ENCODE data around the gene VSTM2L. TPM values are rescaled to one million over a fixed set of nuclear protein-coding genes. Genes with fewer than 3 reads are reported as not detected.

Gene VSTM2L
- total and polyA plus RNA-seq, 2 of the 4 experiments (the other 2 are of a cell fraction): 0.18 to 0.19 TPM

DNA sequence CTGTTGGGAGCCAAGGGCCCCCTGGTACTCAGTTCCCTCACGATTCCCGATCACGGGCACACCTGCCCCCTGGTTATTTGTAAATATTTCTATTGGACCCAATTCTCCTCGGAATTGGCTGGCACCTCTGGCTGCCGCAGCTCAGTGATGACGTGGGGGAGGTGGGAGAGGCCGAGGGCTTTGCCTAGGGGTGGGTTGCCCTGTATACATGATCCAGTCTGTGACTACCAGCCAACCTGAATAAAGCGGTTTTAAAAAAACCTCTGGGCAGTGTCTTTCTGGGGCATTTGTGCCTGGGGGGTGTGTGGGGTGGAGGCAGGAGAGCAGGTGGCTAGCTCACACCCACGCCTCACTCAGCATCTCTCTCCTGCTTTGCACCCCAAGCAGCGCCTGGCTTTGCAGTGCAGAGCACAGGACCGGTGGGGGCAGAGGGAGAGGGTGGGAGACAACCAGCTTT lies 42.2 kb downstream of the VSTM2L start:
- no peak overlapping the region for H3K4ac ChIP-seq (ENCODE audit: low read depth, low read length)
- TF ChIP-seq FOS (IDR thresholded peaks at IDR 0.05; ENCODE audit: low read depth, low read length) (no peak), NFE2L2 (IDR thresholded peaks at IDR 0.05; ENCODE audit: low read depth, low read length) (no peak), RAD21 (IDR thresholded peaks at IDR 0.05; ENCODE audit: low read length) (no peak), MAFK (IDR thresholded peaks at IDR 0.05; ENCODE audit: low read depth, low read length) (no peak)
- TF ChIP-seq, protein P1, sequence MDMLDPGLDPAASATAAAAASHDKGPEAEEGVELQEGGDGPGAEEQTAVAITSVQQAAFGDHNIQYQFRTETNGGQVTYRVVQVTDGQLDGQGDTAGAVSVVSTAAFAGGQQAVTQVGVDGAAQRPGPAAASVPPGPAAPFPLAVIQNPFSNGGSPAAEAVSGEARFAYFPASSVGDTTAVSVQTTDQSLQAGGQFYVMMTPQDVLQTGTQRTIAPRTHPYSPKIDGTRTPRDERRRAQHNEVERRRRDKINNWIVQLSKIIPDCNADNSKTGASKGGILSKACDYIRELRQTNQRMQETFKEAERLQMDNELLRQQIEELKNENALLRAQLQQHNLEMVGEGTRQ (IDR thresholded peaks at IDR 0.05; ENCODE audit: low read depth, low read length): no peak
- TF ChIP-seq, protein P2, sequence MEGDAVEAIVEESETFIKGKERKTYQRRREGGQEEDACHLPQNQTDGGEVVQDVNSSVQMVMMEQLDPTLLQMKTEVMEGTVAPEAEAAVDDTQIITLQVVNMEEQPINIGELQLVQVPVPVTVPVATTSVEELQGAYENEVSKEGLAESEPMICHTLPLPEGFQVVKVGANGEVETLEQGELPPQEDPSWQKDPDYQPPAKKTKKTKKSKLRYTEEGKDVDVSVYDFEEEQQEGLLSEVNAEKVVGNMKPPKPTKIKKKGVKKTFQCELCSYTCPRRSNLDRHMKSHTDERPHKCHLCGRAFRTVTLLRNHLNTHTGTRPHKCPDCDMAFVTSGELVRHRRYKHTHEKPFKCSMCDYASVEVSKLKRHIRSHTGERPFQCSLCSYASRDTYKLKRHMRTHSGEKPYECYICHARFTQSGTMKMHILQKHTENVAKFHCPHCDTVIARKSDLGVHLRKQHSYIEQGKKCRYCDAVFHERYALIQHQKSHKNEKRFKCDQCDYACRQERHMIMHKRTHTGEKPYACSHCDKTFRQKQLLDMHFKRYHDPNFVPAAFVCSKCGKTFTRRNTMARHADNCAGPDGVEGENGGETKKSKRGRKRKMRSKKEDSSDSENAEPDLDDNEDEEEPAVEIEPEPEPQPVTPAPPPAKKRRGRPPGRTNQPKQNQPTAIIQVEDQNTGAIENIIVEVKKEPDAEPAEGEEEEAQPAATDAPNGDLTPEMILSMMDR (conservative IDR thresholded peaks at IDR 0.05; ENCODE audit: low read depth, low read length): no peak
- no TSS peak for BruUV-seq (replicated peaks)
- POLR2A ChIA-PET (ENCODE audit: unreplicated experiment): no interaction called here
- no peak overlapping the region for H2AK9ac ChIP-seq (replicated peaks; ENCODE audit: low read depth, low read length, poor library complexity)
- H2AFZ ChIP-seq (replicated peaks; ENCODE audit: low read length, poor library complexity): no peak overlapping the region
- no peak overlapping the region for H3K23ac ChIP-seq (ENCODE audit: low read depth, low read length)
- in situ Hi-C loops (cut with MboI; ENCODE audit: low sequenced_read_pairs): no loop called here
- no peaks in the 10 kb centered on the region for H3K9me1 ChIP-seq (ENCODE audit: insufficient read depth, low read length)
- no peak overlapping the region for H2BK15ac ChIP-seq (ENCODE audit: low read depth, low read length)
- no peaks in the 10 kb centered on the region for H3K79me1 ChIP-seq (ENCODE audit: low read depth in 1 of 2, low read length in 2 of 2)
- H4K91ac ChIP-seq (ENCODE audit: insufficient read depth, low read depth, low read length): no peak overlapping the region
- H4K5ac ChIP-seq (ENCODE audit: low read depth, low read length): no peak overlapping the region
- H3K4me2 ChIP-seq (ENCODE audit: low read depth, low read length): no peak overlapping the region
- no peak overlapping the region for H2BK120ac ChIP-seq (ENCODE audit: low read depth, low read length)
- H3K56ac ChIP-seq (ENCODE audit: extremely low read depth, insufficient read depth, low read length): no peak overlapping the region
- no peaks in the 10 kb centered on the region for H3K4me1 ChIP-seq (ENCODE audit: control insufficient read depth, insufficient read depth, low read length)
- CTCF ChIA-PET: no interaction called here
- no peaks in the 10 kb centered on the region for H3K36me3 ChIP-seq (ENCODE audit: control insufficient read depth, insufficient read depth, low read length)
- no peak overlapping the region for H3K18ac ChIP-seq (ENCODE audit: low read depth, low read length)
- no peaks in the 10 kb centered on the region for H4K20me1 ChIP-seq (ENCODE audit: insufficient read depth, low read length)
- intact Hi-C loops (cut with micrococcal nuclease): no loop called here
- no peak for ATAC-seq (ENCODE audit: low read depth)
- no peak overlapping the region for H4K8ac ChIP-seq (ENCODE audit: low read depth in 2 of 2, low read length in 2 of 2)
- H3K27ac ChIP-seq (ENCODE audit: insufficient read depth, low read length): no peak overlapping the region
- no peak for DNase-seq
- H2BK5ac ChIP-seq (ENCODE audit: low read depth, low read length, poor library complexity, severe bottlenecking): no peak overlapping the region
- dilution Hi-C loops (cut with HindIII; ENCODE audit: low sequenced_read_pairs, unreplicated experiment): no loop called here
- H2BK20ac ChIP-seq (ENCODE audit: low read depth, low read length): no peak overlapping the region
- no CpG with 5 or more reads among the region's 11 CpGs for whole genome bisulfite sequencing, 2 experiments (ENCODE audit: extremely low coverage in 2 of 2, insufficient read length in 1 of 2)
- H3K14ac ChIP-seq (replicated peaks; ENCODE audit: low read depth, low read length): no peak overlapping the region
- H3K4me3 ChIP-seq (ENCODE audit: insufficient read depth, low read depth, low read length): no peak overlapping the region
- H3K9me3 ChIP-seq (ENCODE audit: control insufficient read depth, insufficient read depth, low read length): peaks cover 10% of the 10 kb centered on the region
- H2AK5ac ChIP-seq (ENCODE audit: low read depth, low read length): no peak overlapping the region
- H3K27me3 ChIP-seq (ENCODE audit: control insufficient read depth, insufficient read depth, low read length): peaks cover 14% of the 10 kb centered on the region
- H3K9ac ChIP-seq (ENCODE audit: low read depth, low read length): no peak overlapping the region
